Endometrial microvascular endothelial cells (primary cell): ENCODE data around the gene NFATC3. TPM values are rescaled to one million over a fixed set of nuclear protein-coding genes. Genes with fewer than 3 reads are reported as not detected.
"Not testable (repeated sequence)": the region's sequence is repeated elsewhere in the genome, so short reads cannot be mapped to it uniquely, and the experiment has no call there.

Source experiments
- in situ Hi-C: cut with HindIII; loops from 2 replicates; pipeline ENCODE4 v1.10.0; 2017; ENCODE audit warnings: low sequenced_read_pairs, low pct_unique_long_range_greater_than_20kb; ENCODE audit errors: inconsistent ontology term
- total RNA-seq: library from RNA; depleted of rRNA; stranded (reverse); fragments of >200 nt; gene quantifications from one replicate; pipeline ENCODE4 v1.2.3, GENCODE V29; 2015; ENCODE audit errors: inconsistent ontology term

NFATC3 gene
- total RNA-seq, 1 donor from 2014 or later: 28.4 TPM

DNA sequence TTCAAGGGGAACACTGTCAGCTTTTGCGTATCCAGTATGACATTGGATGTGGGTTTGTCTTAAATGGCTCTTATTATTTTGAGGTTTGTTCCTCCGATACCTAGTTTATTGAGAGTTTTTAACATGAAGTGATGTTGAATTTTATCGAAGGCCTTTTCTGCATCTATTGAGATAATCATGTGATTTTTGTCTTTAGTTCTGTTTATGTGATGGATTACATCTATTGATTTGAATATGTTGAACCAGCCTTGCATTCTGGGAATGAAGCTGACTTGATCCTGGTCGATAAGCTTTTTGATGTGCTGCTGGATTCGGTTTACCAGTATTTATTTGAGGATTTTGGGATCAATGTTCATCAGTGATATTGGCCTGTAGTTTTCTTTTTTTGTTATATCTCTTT is 24.0 kb downstream of the NFATC3 start:
- in situ Hi-C loops: not testable (repeated sequence)

DNA sequence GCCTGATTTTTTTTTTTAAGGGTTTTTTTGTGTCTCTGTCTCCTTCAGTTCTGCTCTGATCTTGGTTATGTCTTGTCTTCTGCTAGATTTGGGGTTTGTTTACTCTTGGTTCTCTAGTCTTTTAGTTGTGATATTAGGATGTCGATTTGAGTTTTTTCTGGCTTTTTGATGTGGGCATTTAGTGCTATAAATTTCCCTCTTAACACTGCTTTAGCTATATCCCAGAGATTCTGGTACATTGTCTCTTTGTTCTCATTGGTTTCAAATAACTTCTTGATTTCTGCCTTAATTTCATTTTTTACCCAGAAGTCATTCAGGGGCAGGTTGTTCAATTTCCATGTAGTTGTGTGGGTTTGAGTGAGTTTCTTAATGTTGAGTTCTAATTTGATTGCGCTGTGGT is 25.4 kb downstream of the NFATC3 start:
- in situ Hi-C loops: not testable (repeated sequence)

DNA sequence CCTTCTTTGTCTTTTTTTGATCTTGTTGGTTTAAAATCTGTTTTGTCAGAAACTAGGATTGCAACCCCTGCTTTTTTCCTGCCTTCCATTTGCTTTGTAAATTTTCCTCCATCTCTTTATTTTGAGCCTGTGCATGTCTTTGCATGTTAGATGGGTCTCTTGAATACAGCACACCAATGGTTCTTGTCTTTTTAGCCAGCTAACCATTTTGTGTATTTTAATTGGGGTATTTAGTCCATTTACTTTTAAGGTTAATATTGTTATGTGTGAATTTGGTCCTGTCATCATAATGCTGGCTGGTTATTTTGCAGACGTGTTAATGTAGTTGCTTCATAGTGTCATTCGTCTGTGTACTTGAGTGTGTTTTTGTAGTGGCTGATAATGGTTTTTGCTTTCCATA is 26.2 kb downstream of the NFATC3 start:
- in situ Hi-C loops: no loop called here

DNA sequence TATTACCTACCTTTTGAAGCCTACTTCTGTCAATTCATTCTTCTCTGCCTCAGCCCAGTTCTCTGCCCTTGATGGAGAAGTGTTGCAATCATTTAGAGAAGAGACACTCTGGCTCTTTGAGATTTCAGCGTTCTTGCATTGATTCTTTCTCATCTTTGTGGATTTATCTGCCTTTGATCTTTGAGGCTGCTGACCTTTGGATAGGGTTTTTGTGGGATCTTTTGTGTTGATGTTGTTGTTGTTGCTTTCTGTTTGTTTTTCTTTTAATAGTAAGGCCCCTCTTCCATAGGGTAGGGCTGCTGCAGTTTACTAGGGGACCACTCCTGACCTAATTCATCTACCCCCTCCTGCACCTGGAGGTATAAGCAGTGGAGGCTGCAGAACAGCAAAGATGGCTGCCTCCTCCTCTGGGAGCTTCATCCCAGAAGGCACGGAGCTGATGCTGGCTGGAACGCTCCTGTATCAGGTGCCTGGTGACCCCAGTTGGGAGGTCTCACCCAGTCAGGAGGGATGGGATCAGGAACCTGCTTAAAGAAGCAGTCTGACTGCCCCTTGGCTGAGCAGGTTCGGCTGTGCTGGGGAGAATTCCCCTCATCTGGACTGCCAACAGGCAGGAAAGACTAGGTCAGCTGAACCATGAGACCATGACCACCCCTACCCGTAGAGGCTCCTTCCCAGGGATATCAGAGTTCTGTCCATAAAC is 28.0 kb downstream of the NFATC3 start:
- in situ Hi-C loops: no loop called here

DNA sequence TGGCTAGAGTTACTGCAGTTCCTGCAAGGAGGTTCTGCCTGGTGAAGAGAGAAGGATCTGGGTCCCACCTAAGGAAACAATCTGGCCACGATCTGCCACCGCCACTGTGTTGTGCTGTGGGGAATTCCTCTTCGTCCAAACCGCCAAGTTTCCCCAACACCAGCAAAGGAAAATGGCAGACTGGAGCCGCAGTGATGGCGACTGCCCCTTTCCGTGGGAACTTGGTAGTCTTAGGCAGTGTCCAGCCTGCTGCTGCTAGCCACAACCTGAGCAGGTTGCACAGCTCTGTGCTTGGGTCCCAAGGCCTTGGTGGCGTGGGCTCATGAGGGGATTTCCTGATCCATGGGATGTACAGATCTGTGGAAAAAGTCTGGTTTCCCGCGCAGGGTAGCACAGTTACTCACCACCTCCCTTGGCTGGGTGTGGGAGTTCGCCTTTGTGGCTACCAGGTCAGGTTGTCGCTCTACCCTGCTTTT is 28.6 kb downstream of the NFATC3 start:
- in situ Hi-C loops: no loop called here

DNA sequence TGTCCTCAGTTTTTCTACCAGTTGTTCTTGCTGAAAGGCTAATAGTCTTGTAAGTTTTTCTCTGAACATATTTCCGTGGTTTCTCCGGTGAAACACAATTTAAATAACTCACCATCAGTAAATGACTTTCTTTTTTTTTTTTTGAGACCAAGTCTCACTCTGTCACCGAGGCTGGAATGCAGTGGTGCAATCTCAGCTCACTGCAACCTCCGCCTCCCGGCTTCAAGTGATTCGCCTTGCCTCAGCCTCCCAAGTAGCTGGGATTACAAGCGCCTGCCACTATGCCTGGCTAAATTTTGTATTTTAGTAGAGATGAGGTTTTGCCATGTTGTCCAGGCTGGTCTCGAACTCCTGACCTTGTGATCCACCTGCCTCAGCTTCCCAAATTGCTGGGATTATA is 29.8 kb downstream of the NFATC3 start:
- in situ Hi-C loops: not testable (repeated sequence)

DNA sequence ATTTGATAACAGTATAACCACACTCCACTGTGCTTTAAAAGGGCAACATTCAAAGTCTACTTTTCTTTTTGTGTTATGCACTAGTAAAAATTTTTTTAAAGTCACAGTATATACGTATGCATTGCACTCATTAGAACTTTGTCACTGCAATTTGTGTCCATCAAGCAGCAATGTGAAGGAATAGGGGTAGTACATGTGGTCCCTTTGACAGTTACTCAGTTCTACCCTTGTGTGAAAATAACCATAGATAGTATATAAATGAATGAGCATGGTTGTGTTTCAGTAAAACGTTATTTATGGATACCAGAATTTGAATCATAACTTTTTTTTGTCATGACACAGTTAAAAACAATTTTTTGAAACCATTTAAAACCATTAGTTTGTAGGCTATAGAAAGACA is 30.7 kb downstream of the NFATC3 start:
- in situ Hi-C loops: no loop called here

DNA sequence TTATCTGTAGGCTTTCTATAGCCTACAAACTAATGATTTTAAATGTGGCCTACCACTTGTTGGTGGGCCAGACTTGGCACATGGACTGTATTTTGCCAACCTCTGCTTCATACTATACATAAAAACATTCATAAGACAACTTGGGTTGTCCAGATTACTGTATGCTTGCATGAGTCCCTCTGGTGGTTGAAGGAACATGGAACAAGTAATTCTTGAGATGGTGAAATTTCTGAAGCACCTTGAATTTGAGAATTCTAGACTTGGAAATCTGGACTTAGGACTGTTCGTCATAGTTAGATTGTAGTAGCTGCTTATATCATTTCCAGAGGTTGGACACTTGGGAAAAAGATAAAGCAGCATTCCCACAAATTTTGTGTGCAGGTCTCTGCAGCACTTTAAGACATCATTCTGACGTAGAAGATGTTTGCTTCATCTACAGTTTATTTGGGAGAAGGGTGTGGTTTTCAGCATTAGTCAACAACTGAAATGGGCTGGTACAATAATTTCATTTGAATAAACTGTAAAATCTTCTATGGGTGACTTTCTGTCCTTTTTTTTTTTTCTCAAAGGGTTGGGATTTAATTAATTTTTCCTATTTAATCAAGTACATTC is 31.2 kb downstream of the NFATC3 start:
- in situ Hi-C loops: no loop called here

DNA sequence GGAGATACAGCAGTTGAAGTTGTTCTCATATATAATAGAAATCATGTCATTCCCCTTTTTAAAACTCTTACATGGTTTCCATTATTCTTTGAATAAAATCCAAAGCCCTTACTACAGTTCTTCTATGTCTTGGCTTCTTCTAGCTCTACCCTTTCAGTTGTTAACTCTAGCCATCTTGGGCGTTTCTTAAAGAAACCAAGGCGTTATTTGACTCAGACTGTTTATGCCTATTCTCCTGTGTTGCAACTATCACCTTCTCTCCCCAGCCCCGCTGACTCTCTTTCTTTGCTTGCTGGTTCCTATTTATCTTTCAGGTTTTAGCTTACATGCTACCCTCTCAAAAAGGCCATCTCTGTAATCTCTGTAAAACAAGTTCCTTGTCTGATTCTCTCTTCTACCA is 32.7 kb downstream of the NFATC3 start:
- in situ Hi-C loops: no loop called here

DNA sequence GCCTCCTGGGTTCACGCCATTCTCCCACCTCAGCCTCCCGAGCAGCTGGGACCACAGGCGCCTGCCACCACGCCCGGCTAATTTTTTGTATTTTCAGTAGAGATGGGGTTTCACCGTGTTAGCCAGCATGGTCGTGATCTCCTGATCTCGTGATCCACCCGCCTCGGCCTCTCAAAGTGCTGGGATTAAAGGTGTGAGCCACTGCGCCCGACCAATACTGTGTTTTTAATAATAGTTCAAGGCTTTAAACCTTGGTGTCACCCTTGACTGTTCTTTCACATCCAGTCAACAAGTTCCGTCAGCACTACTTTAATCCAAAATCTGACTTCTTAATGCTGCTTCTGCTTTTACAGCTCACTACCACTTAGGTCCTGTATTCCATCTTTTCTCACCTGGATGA is 33.8 kb downstream of the NFATC3 start:
- in situ Hi-C loops: not testable (repeated sequence)

DNA sequence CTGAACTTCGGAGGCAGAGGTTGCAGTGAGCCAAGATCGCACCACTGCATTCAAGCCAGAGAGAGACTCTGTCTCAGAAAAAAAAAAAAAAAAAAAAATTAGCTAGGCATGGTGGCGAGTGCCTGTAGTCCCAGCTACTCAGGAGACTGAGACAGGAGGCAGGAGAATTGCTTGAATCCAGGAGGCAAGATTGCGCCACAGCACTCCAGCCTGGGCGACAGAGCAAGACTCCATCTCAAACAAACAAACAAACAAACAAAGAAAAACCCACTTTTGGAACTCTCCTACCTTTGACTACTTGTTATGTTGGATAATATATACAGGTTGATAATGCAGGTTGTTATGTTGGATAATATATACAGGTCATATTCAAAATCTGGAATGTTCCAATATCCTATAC is 35.3 kb downstream of the NFATC3 start:
- in situ Hi-C loops: not testable (repeated sequence)

DNA sequence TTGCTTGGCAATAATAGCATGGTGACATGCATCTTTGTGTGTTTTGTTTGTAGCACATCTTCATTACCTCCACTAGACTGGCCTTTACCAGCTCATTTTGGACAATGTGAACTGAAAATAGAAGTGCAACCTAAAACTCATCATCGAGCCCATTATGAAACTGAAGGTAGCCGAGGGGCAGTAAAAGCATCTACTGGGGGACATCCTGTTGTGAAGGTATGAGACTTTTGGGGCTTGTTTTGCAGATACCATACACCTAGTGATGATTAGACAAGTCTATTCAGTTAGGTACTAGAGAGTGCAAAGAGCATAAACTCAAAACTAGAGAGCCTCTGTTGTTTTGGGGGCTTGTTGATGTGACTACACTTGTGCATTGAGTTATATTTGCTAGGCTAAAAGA is 41.2 kb downstream of the NFATC3 start:
- in situ Hi-C loops: no loop called here

DNA sequence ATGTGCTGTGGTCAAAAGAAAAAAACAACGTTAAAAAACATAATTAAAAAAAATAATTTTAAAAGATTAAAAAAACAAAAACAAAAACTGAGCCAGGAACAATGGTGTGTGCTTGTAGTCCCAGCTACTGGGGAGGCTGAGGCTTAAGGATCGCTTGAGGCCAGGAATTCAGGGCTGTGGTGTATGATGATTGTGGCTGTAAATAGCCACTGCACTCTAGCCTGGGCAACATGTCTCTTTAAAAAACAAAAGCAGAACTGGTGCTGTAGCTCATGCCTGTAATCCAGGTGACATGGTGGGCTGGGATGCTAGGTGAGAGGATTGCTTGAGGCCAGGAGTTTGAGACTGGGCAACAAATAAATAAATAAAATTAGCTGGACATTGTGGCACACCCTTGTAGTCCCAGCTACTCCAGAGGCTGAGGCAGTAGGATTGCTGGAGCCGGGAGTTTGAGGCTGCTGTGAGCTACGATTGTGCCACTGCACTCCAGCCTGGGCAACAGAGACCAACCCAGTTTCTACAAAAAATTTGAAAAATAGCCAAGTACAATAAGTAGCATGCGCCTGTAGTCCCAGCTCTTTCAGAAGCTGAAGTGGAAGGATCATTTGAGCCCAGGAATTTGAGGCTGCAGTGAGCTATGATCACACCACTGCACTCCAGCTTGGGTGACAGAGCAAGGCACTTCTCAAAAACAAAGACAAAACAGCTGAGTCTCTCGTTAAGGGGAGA is 43.6 kb downstream of the NFATC3 start:
- in situ Hi-C loops: no loop called here

DNA sequence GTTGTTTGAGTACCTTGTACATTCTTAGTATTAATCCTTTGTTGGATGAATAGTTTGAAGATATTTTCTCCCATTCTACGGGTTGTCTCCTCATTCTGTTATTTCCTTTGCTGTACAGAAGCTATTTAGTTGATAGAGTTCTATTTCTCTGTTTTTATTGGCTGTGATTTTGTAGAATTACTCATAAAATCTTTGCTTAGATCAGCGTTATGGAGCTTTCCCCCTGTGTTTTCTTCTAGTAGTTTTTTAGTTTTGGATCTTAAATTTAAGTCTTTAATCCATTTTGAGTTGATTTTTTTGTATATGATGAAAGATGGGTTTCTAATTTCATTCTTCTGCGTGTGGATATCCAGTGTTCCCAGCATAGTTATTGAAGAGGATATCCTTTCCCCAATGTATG is 45.4 kb downstream of the NFATC3 start:
- in situ Hi-C loops: no loop called here

DNA sequence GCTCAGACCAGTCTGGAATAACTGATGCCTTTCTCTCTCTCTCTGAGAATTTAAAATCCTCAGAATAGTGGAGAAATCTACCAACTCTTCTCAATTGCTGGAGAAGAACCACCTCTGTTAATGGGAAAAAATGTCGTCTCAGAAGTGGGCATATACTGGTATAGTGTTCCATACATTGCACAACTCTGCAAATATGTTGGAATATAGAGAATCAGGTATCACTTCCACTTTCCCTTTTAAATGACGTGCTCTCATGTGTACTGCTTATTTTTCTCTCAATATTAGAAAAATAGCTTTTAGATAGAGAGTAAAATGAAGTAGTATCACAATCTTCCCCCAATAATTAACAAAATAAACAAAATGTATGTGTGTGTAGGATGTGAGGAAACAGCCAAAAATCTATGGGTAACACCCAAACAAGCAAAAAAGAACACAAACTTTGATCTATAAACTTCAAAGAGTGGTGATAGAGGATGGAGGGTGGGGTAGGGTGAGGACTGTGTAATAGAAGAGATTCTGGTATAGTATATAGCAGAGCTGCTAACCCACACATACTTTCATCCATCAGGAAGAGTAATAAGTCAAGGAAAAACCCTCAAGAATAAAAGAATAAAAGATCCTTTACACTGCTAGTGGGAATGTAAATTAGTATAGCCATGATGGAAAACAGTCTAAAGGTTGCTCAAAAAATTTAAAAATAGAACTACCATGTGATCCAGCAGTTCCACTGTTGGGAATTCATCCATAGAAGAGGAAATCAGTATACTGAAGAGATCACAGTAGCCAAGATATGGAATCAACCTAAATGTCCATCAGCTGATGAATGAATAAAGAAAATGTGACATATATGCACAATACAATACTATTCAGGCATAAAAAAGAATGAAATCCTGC is 46.9 kb downstream of the NFATC3 start:
- in situ Hi-C loops: no loop called here

DNA sequence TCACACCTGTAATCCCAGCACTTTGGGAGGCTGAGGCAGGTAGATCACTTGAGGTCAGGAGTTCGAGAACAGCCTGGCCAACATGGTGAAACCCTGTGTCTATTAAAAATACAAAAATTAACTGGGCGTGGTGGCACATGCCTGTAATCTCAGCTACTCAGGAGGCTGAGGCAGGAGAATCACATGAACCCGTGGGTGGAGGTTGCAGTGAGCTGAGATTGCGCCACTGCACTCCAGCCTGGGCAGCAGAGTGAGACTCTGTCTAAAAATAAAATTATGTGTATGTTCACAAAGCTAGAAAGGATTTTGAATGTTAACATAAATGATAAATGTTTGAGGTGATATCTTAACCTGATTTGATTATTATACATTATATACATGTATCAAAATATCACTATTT is 47.8 kb downstream of the NFATC3 start:
- in situ Hi-C loops: not testable (repeated sequence)

DNA sequence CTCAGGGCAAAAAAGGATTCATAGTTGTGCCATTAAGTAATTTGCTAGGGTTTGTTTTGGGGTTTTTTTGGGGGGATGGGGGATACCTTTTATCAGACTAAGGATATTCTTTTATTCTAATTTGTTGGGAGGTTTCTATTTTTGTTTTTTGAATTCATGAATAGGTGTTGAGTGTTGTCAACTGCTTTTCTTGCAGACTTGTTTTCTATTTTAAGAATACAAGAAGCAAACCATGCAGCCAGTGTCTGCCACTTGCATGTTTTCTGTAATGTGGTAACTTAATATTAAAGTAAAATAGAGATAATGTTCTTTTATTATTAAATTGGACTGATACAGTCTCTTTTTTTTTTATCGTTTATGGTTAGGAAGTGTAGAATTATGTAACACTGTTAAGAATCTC is 49.5 kb downstream of the NFATC3 start:
- in situ Hi-C loops: no loop called here

DNA sequence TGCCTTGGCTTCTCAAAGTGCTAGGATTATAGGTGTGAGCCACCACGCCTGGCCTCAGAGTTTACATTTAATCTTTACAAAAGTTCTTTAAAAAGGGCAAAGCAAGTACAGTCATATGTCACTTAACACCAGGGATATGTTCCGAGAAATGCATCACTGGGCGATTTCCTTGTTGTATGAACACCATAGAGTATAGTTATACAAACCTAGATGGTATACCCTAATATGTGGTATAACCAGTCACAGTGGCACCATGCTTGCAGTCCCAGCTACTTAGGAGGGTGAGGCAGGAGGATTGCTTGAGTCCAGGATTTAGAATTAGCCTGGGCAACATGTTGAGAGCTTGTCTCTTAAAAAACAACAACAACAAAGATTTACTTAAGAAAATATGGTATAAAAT is 51.3 kb downstream of the NFATC3 start:
- in situ Hi-C loops: no loop called here

DNA sequence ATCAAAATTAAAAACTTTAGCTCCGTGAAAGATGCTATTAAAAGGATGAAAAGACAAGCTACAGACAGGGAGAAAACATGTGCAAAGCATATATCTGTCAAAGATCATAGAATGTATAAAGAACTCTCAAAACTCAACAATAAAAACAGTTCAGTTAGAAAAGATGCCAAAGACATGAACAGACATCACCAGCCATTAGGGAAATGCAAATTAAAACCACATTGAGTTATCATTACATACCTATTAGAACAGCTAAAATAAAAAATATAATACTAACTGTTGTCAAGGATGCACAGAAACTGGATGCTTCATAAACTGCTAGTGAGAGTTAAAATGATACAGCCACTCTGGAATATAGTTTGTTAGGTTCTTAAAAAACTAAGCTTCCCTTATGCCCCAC is 58.8 kb downstream of the NFATC3 start:
- in situ Hi-C loops: no loop called here
